A549 (cell line): Measurements from ENCODE around the gene PPP4R3B. TPM values are rescaled to one million over a fixed set of nuclear protein-coding genes. Genes with fewer than 3 reads are reported as not detected.

Experiments
- ATAC-seq, 2 experiments: fragments of 200-7000 bp in 1 of 2; fragments of >200 bp in 1 of 2; cut with Nextera tagmentation in 1 of 2; cut with Tn5 transposase in 1 of 2; 3 replicates each; pipeline versions ENCODE4 v1.8.0 to v1.9.1; 2018 to 2020; ENCODE audit warnings: mild to moderate bottlenecking in 1 of 2, moderate library complexity in 1 of 2
- CTCF ChIA-PET: fragments of 300-600 bp; sonication (Branson Sonifier 250); formaldehyde crosslinking; extraction: SDS; loops from one replicate; lab custom pipeline; 2021; ENCODE audit warnings: antibody characterized with exemption, inconsistent platforms; lab: Yijun Ruan, JAX
- POLR2A ChIA-PET: fragments of 350-600 bp; formaldehyde crosslinking; extraction: SDS; loops from one replicate; lab custom pipeline; 2021; ENCODE audit warnings: antibody characterized with exemption, inconsistent platforms; lab: Yijun Ruan, JAX
- DNase-seq, 2 experiments: peaks; one replicate each; pipeline versions ENCODE4 v3.0.0 to v3.0.0-alpha.2; 2011 to 2016; ENCODE audit warnings: low read depth in 1 of 2, low spot score in 1 of 2
- FAIRE-seq: peaks from 2 replicates; lab custom pipeline; 2011; peaks lifted over from hg19 to GRCh38; lab: Jason Lieb, UNC
- H3K27ac ChIP-seq, 2 experiments: fragments of >200 bp; sonication (Bioruptor Twin); formaldehyde crosslinking; 3 replicates each; pipeline ENCODE4 v1.5.1; 2016 to 2017
- H3K4me1 ChIP-seq: fragments of >200 bp; sonication (Bioruptor Twin); formaldehyde crosslinking; 3 replicates; pipeline ENCODE4 v1.6.1; 2016
- H3K4me2 ChIP-seq: fragments of >200 bp; sonication (Bioruptor Twin); formaldehyde crosslinking; 3 replicates; pipeline ENCODE4 v1.6.1; 2016
- H3K4me3 ChIP-seq: fragments of >200 bp; sonication (Bioruptor Twin); formaldehyde crosslinking; 3 replicates; pipeline ENCODE4 v1.5.1; 2016
- H3K9me3 ChIP-seq: fragments of >200 bp; sonication (Bioruptor Twin); formaldehyde crosslinking; 3 replicates; pipeline ENCODE4 v1.6.1; 2016
- CBX2 ChIP-seq: fragments of 200-600 bp; sonication (generic); IDR thresholded peaks from 2 replicates; pipeline ENCODE4 v1.6.1; 2016; ENCODE audit warnings: low read depth, mild to moderate bottlenecking, borderline replicate concordance
- CBX8 ChIP-seq: fragments of 200-600 bp; sonication (generic); IDR thresholded peaks from 2 replicates; pipeline ENCODE4 v1.6.1; 2016
- FOSB ChIP-seq: fragments of 250-450 bp; sonication (Bioruptor Pico); IDR thresholded peaks from 2 replicates; pipeline ENCODE4 v1.5.0; 2020; ENCODE audit warnings: mild to moderate bottlenecking, moderate library complexity
- FOSL2 ChIP-seq, 2 experiments: fragments of 450-650 bp in 1 of 2; fragments of >200 bp in 1 of 2; sonication (Bioruptor Twin) in 1 of 2; formaldehyde crosslinking; IDR thresholded peaks; 2 replicates each; pipeline versions ENCODE4 v1.5.0 to v1.6.1; 2016 to 2020; ENCODE audit warnings: mild to moderate bottlenecking in 1 of 2, moderate library complexity in 1 of 2
- GATA3 ChIP-seq: IDR thresholded peaks from 2 replicates; pipeline ENCODE4 v1.6.1; 2012; ENCODE audit warnings: borderline replicate concordance
- HOXB13 ChIP-seq: fragments of 250-450 bp; sonication (Bioruptor Pico); IDR thresholded peaks from 2 replicates; pipeline ENCODE4 v1.5.0; 2020; ENCODE audit warnings: low read depth, mild to moderate bottlenecking, moderate library complexity
- JUN ChIP-seq, 2 experiments: fragments of >200 bp; sonication (Bioruptor Twin); formaldehyde crosslinking; IDR thresholded peaks; 2 replicates in 1 of 2; 3 replicates in 1 of 2; pipeline ENCODE4 v1.6.1; 2016 to 2017
- MAFK ChIP-seq: fragments of 450-650 bp; IDR thresholded peaks from 2 replicates; pipeline ENCODE4 v1.6.1; 2014; ENCODE audit not compliant: partially characterized antibody
- PHF8 ChIP-seq: fragments of 200-600 bp; sonication (generic); IDR thresholded peaks from 2 replicates; pipeline ENCODE4 v1.6.1; 2016; ENCODE audit warnings: low read depth, mild to moderate bottlenecking, antibody characterized with exemption, moderate library complexity, borderline replicate concordance
- POLR2A ChIP-seq: IDR thresholded peaks from 2 replicates; pipeline ENCODE4 v1.6.1; 2012; ENCODE audit warnings: mild to moderate bottlenecking, low read length
- RAD21 ChIP-seq, 2 experiments: fragments of >200 bp in 1 of 2; sonication (Bioruptor Twin) in 1 of 2; formaldehyde crosslinking in 1 of 2; IDR thresholded peaks in 1 of 2; conservative IDR thresholded peaks in 1 of 2; 2 replicates in 1 of 2; 3 replicates in 1 of 2; pipeline ENCODE4 v1.6.1; 2012 to 2018; ENCODE audit warnings: inconsistent platforms in 1 of 2
- RARB ChIP-seq: fragments of 250-450 bp; sonication (Bioruptor Pico); IDR thresholded peaks from 2 replicates; pipeline ENCODE4 v1.8.0; 2021; ENCODE audit warnings: mild to moderate bottlenecking, moderate library complexity
- RNF2 ChIP-seq: fragments of 200-600 bp; sonication (generic); IDR thresholded peaks from 2 replicates; pipeline ENCODE4 v1.6.1; 2016; ENCODE audit warnings: low read depth, mild to moderate bottlenecking, antibody characterized with exemption, moderate library complexity, borderline replicate concordance
- SMC3 ChIP-seq: fragments of >200 bp; sonication (Bioruptor Twin); formaldehyde crosslinking; IDR thresholded peaks from 3 replicates; pipeline ENCODE4 v1.6.1; 2018; ENCODE audit warnings: inconsistent platforms
- SREBF2 ChIP-seq: fragments of 450-650 bp; IDR thresholded peaks from 2 replicates; pipeline ENCODE4 v1.6.1; 2014; ENCODE audit warnings: mild to moderate bottlenecking, moderate library complexity
- ZC3H11A ChIP-seq: fragments of 450-650 bp; IDR thresholded peaks from 2 replicates; pipeline ENCODE4 v1.6.1; 2014; ENCODE audit warnings: antibody characterized with exemption, mild to moderate bottlenecking
- ZNF302 ChIP-seq: fragments of 250-450 bp; sonication (Bioruptor Pico); IDR thresholded peaks from 2 replicates; pipeline ENCODE4 v1.9.0; 2021; ENCODE audit warnings: inconsistent platforms, mild to moderate bottlenecking, moderate library complexity
- WGBS: methylation state at CpG from one replicate; pipeline ENCODE4 v1.1.6; 2017; ENCODE audit errors: missing lambda C conversion rate; 5-methylcytosine and 5-hydroxymethylcytosine counted together
- polyA plus RNA-seq, 4 experiments: library from polyadenylated mRNA; depleted of rRNA in 3 of 4; stranded (reverse); fragments of >200 nt; fragmentation: RNase III in 1 of 4; extraction: RNeasy Plus Mini Kit Qiagen cat#74134 plus additional on column Dnase treatment in 1 of 4; gene quantifications; 2 replicates in 3 of 4; 3 replicates in 1 of 4; pipeline ENCODE4 v1.2.3, GENCODE V29; 2011 to 2017
- TF ChIP-seq, protein P1 (sequence below): fragments of >200 bp; sonication (Bioruptor Twin); formaldehyde crosslinking; IDR thresholded peaks from 3 replicates; pipeline ENCODE4 v1.5.1; 2016
- TF ChIP-seq, protein P2 (sequence below): fragments of >200 bp; sonication (Bioruptor Twin); formaldehyde crosslinking; IDR thresholded peaks from 2 replicates; pipeline ENCODE4 v1.6.1; 2016
- TF ChIP-seq, protein P3 (sequence below): fragments of 250-450 bp; sonication (Bioruptor Pico); IDR thresholded peaks from 2 replicates; pipeline ENCODE4 v1.5.0; 2021; ENCODE audit warnings: mild to moderate bottlenecking, moderate library complexity, borderline replicate concordance
- TF ChIP-seq, protein P4 (sequence below): IDR thresholded peaks from 2 replicates; pipeline ENCODE4 v1.6.1; 2012
- TF ChIP-seq, protein P5 (sequence below): fragments of 150-350 bp; IDR thresholded peaks from 2 replicates; pipeline ENCODE4 v1.6.1; 2014; ENCODE audit warnings: low read depth, mild to moderate bottlenecking, low read length

PPP4R3B gene
- polyA plus RNA-seq, 2 of the 4 experiments (the other 2 are of a cell fraction), result 34.6 to 70.9 TPM

DNA sequence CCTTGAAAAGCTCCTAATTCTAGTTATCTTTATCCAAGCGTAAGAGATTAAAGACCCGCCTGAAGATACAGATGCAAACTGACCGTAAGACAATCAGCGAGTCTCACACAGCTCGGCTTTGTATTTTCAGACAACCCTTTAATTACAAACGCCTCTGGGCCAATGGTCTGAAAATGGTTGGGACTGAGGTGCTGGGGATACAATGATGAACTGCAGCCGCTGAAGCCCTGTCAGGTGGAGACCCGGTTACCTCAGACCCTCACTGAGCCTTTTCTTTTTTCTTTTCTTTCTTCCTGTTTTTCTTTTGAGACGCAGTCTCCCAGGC is 98.6 kb downstream of the PPP4R3B start:
- peak; percentile 35; a peak in 4 of 6 replicates for ATAC-seq
- TF ChIP-seq ZNF302 (CRISPR knock-in tag), result no peak
- TF ChIP-seq, protein P1, sequence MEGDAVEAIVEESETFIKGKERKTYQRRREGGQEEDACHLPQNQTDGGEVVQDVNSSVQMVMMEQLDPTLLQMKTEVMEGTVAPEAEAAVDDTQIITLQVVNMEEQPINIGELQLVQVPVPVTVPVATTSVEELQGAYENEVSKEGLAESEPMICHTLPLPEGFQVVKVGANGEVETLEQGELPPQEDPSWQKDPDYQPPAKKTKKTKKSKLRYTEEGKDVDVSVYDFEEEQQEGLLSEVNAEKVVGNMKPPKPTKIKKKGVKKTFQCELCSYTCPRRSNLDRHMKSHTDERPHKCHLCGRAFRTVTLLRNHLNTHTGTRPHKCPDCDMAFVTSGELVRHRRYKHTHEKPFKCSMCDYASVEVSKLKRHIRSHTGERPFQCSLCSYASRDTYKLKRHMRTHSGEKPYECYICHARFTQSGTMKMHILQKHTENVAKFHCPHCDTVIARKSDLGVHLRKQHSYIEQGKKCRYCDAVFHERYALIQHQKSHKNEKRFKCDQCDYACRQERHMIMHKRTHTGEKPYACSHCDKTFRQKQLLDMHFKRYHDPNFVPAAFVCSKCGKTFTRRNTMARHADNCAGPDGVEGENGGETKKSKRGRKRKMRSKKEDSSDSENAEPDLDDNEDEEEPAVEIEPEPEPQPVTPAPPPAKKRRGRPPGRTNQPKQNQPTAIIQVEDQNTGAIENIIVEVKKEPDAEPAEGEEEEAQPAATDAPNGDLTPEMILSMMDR, result 0 out of 3 replicates have a peak, but pooled peaks have one; percentile 10
- TF ChIP-seq RNF2, result no peak
- TF ChIP-seq, all 56 proteins: peak for 1
- CTCF ChIA-PET, result interaction anchor here (0.9 to 2.5 kb wide), 7 partner anchors 10 to 98 kb away, joined by 3 to 8 read pairs (median 4); no protein-coding TSS in a partner anchor
- H3K4me2 ChIP-seq, result peak overlapping the region; percentile 93
- H3K27ac ChIP-seq, result peak overlapping the region; percentile 84 to 87
- FAIRE-seq (no peak), DNase-seq (peak in 1 of 2 experiments; percentile 28)
- H3K9me3 ChIP-seq, result no peaks in the 10 kb centered on the region
- peak overlapping the region; percentile 75 for H3K4me3 ChIP-seq
- POLR2A ChIA-PET, result interaction anchor here (0.7 to 1.8 kb wide), 7 partner anchors 14 to 468 kb away, joined by 3 to 18 read pairs (median 3); partner anchors contain the start of genes CCDC88A, CLHC1, RPS27A and RTN4
- H3K4me1 ChIP-seq, result peaks cover 12% of the 10 kb centered on the region; the same call in 1 of the 3 replicates
- 42% methylated on average over 9 of the region's 9 CpGs for WGBS

DNA sequence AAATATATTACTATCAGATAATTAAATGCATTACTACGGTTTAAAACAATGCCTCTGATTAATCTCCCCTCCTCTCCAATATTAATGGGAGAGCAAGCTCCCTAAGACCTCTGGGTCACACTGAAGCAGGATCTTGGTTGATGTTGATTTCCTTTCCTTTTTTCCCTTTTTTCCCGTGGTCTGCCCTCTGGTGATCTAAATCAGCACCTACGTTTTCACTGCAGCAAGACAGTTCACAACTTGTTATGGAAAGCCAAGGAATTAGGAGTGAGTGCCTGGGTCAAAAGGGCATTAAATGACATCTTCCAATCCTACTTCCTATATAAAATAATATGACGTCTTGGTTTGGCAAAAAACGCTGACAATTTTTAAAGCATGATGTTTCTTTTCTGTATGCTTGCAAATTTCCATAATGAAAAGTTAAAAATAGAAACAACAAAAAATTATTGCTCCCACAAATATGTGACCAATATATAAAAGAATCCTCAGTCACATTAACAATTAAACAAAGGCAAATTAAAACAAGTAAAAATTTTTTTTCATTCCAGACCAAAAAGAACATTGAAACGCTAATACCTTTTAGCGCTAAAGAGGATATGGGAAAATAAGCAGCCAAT is 105.8 kb downstream of the PPP4R3B start:
- POLR2A ChIA-PET, result no interaction called here
- peak; percentile 98 for FAIRE-seq
- Histone ChIP-seq H3K4me3 (no peak overlapping the region), H3K9me3 (no peaks in the 10 kb centered on the region), H3K4me1 (no peaks in the 10 kb centered on the region; the same call in 2 of the 3 replicates), H3K27ac (no peak overlapping the region), H3K4me2 (no peak overlapping the region)
- CTCF ChIA-PET, result interaction anchor here (0.6 to 1.0 kb wide), 11 partner anchors 10 to 613 kb away, joined by 3 to 6 read pairs (median 3); no protein-coding TSS in a partner anchor
- TF ChIP-seq, protein P1, result peak; percentile 79
- TF ChIP-seq, protein P2, sequence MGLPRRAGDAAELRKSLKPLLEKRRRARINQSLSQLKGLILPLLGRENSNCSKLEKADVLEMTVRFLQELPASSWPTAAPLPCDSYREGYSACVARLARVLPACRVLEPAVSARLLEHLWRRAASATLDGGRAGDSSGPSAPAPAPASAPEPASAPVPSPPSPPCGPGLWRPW, result no peak
- no peak for TF ChIP-seq CBX2
- TF ChIP-seq SREBF2, result no peak
- TF ChIP-seq SMC3, result peak; percentile 91
- TF ChIP-seq RARB (CRISPR knock-in tag), result no peak
- no peak for TF ChIP-seq GATA3
- peak; percentile 69 to 72 for TF ChIP-seq RAD21 (conservative IDR thresholded peaks at IDR 0.05 in 1 of 2, IDR thresholded peaks at IDR 0.05 in 1 of 2)
- TF ChIP-seq ZC3H11A, result no peak
- TF ChIP-seq MAFK, result peak; percentile 18
- TF ChIP-seq PHF8, result no peak
- 28% methylated on average over 7 of the region's 7 CpGs for WGBS
- ATAC-seq, result peak; percentile 96 to 97
- peak; percentile 48 to 78 for DNase-seq

DNA sequence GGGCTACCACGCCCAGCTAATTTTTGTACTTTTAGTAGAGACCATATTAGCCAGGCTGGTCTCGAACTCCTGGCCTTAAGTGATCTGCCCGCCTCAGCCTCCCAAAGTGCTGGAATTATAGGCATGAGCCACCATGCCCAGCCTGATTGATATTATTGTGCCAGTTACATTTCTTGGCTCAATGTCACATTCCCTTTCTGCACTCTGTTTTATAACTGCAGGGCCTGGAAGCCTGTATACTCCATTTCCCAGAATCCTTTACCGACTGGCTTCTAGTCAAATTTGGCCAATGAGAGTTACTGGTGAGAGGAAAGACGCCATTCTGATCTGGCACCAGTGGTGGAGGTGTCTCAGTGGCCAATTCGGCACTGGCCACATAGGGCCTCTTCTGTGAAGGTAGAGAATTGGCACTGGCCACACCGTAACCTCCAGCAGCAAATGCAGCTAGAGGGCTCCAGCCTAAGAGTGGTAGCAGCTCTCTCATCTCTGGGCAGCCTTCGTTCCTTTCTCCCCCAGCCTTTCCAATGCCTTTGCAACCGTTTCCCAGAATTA is 114.8 kb downstream of the PPP4R3B start:
- Histone ChIP-seq H3K9me3 (no peaks in the 10 kb centered on the region), H3K27ac (no peak overlapping the region), H3K4me2 (no peak overlapping the region), H3K4me3 (no peak overlapping the region), H3K4me1 (peaks cover 13% of the 10 kb centered on the region)
- FAIRE-seq, result no peak
- POLR2A ChIA-PET, result no interaction called here
- DNase-seq, result no peak
- CTCF ChIA-PET, result interaction anchor here (1.8 kb wide), 1 partner anchor 71 kb away, joined by 4 read pairs; no protein-coding TSS in a partner anchor
- ATAC-seq, result peak in 1 of 2 experiments; percentile 36; a peak in 3 of 6 replicates
- WGBS, result 89% methylated on average over 9 of the region's 9 CpGs
- TF ChIP-seq, protein P3, sequence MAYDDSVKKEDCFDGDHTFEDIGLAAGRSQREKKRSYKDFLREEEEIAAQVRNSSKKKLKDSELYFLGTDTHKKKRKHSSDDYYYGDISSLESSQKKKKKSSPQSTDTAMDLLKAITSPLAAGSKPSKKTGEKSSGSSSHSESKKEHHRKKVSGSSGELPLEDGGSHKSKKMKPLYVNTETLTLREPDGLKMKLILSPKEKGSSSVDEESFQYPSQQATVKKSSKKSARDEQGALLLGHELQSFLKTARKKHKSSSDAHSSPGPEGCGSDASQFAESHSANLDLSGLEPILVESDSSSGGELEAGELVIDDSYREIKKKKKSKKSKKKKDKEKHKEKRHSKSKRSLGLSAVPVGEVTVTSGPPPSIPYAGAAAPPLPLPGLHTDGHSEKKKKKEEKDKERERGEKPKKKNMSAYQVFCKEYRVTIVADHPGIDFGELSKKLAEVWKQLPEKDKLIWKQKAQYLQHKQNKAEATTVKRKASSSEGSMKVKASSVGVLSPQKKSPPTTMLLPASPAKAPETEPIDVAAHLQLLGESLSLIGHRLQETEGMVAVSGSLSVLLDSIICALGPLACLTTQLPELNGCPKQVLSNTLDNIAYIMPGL (CRISPR knock-in tag), result no peak
- TF ChIP-seq FOSL2 (IDR thresholded peaks at IDR 0.05) (no peak), FOSL2 (CRISPR knock-in tag; IDR thresholded peaks at IDR 0.05) (no peak), CBX8 (no peak), JUN (IDR thresholded peaks at IDR 0.05) (no peak), POLR2A (no peak), FOSB (CRISPR knock-in tag) (no peak), HOXB13 (CRISPR knock-in tag) (no peak)
- TF ChIP-seq, protein P4, sequence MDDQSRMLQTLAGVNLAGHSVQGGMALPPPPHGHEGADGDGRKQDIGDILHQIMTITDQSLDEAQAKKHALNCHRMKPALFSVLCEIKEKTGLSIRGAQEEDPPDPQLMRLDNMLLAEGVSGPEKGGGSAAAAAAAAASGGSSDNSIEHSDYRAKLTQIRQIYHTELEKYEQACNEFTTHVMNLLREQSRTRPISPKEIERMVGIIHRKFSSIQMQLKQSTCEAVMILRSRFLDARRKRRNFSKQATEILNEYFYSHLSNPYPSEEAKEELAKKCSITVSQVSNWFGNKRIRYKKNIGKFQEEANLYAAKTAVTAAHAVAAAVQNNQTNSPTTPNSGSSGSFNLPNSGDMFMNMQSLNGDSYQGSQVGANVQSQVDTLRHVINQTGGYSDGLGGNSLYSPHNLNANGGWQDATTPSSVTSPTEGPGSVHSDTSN, result no peak
- TF ChIP-seq, protein P5, sequence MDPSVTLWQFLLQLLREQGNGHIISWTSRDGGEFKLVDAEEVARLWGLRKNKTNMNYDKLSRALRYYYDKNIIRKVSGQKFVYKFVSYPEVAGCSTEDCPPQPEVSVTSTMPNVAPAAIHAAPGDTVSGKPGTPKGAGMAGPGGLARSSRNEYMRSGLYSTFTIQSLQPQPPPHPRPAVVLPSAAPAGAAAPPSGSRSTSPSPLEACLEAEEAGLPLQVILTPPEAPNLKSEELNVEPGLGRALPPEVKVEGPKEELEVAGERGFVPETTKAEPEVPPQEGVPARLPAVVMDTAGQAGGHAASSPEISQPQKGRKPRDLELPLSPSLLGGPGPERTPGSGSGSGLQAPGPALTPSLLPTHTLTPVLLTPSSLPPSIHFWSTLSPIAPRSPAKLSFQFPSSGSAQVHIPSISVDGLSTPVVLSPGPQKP, result no peak
